Measurements from ENCODE around the gene PPM1L.

DNA sequence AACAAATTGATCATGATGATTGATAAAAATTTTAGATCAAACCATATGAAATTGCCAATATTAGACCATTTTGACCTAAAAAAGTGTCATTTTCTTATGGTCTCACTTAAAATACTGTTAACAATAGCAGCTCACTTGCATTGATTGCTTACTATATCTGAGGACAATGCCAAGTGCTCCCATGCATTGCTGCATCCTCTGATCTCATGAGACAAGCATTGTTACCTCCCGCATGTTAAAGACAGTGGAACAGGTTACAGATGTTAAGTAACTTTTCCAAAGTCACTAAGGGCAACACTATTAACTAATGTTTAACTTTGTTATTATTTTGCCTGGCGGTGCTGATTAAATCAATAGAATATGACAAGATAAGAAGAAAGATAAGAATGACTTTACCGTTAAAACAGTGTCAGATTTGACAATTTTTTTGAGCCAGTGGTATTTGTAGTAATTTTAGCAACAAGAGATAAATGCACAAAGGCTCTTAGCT is 69.3 kb downstream of the PPM1L start:
- TF ChIP-seq CTCF (IDR thresholded peaks at IDR 0.05) (no peak), POLR2A (IDR thresholded peaks at IDR 0.05) (no peak), POLR2AphosphoS5 (IDR thresholded peaks at IDR 0.05; ENCODE audit: insufficient read depth in 1 of 2, low read depth in 1 of 2) (no peak)

All from vagina (tissue), 2 donors.